Measurements from ENCODE around the gene FNIP2. TPM values are rescaled to one million over a fixed set of nuclear protein-coding genes. Genes with fewer than 3 reads are reported as not detected.

Gene FNIP2
- total RNA-seq, 3 donors from 2014 or later, result 61.8 to 94.1 (median 73.4) TPM

- H3K9me3 ChIP-seq, result no peaks in the 10 kb centered on the region
- DNase-seq (no peak), ATAC-seq (no peak)
- no peaks in the 10 kb centered on the region for H3K36me3 ChIP-seq (ENCODE audit: low read depth)
- no peak overlapping the region for H3K4me3 ChIP-seq
- intact Hi-C loops (cut with DNase I, micrococcal nuclease), result loop anchor here in 1 of 2 donors (10.0 kb wide), 1 partner anchor 478 kb away; no protein-coding TSS in a partner anchor
- no peak for TF ChIP-seq CTCF (IDR thresholded peaks at IDR 0.05)
- H3K4me1 ChIP-seq (ENCODE audit: low read depth), result no peaks in the 10 kb centered on the region
Observed at GRCh38 chr4:158726633-158727032, 42.2 kb upstream of the FNIP2 start.

- no peaks in the 10 kb centered on the region for H3K9me3 ChIP-seq
- intact Hi-C loops (cut with DNase I, micrococcal nuclease), result loop anchor here in 1 of 2 donors (10.0 kb wide), 1 partner anchor 477 kb away; no protein-coding TSS in a partner anchor
Observed at GRCh38 chr4:158728236-158728635, 40.6 kb upstream of the FNIP2 start.

GRCh38 chr4:158729716-158730559 lies 38.9 kb upstream of the FNIP2 start:
- H3K9me3 ChIP-seq, result no peaks in the 10 kb centered on the region
- no peak overlapping the region for H3K4me3 ChIP-seq
- DNase-seq (peak in 2 of 3 donors; percentile 70 to 87), ATAC-seq (peak; percentile 92)
- H3K4me1 ChIP-seq (ENCODE audit: low read depth), result no peaks in the 10 kb centered on the region
- peak; percentile 55 for TF ChIP-seq CTCF (IDR thresholded peaks at IDR 0.05)
- intact Hi-C loops (cut with DNase I, micrococcal nuclease), result loop anchor here (2.0 to 10.0 kb wide), 3 partner anchors 115 to 475 kb away; no protein-coding TSS in a partner anchor
- no peaks in the 10 kb centered on the region for H3K36me3 ChIP-seq (ENCODE audit: low read depth)

More at GRCh38 chr4:158728236-158728635, 40.6 kb upstream of the FNIP2 start:
- no peak for DNase-seq
- no peak for ATAC-seq
- H3K4me1 ChIP-seq (ENCODE audit: low read depth), result no peaks in the 10 kb centered on the region
- H3K4me3 ChIP-seq, result no peak overlapping the region
- no peak for TF ChIP-seq CTCF (IDR thresholded peaks at IDR 0.05)
- no peaks in the 10 kb centered on the region for H3K36me3 ChIP-seq (ENCODE audit: low read depth)

- intact Hi-C loops (cut with DNase I, micrococcal nuclease), result loop anchor here in 1 of 2 donors (10.0 kb wide), 1 partner anchor 106 kb away; no protein-coding TSS in a partner anchor
- no peak for DNase-seq
Observed at GRCh38 chr4:158738866-158739265, 30.0 kb upstream of the FNIP2 start.

GRCh38 chr4:158739600-158739999 lies 29.2 kb upstream of the FNIP2 start:
- TF ChIP-seq CTCF (IDR thresholded peaks at IDR 0.05), result no peak
- intact Hi-C loops (cut with DNase I, micrococcal nuclease), result loop anchor here in 1 of 2 donors (10.0 kb wide), 1 partner anchor 105 kb away; no protein-coding TSS in a partner anchor
- Histone ChIP-seq H3K4me1 (ENCODE audit: low read depth) (no peaks in the 10 kb centered on the region), H3K9me3 (no peaks in the 10 kb centered on the region), H3K4me3 (no peak overlapping the region), H3K36me3 (ENCODE audit: low read depth) (no peaks in the 10 kb centered on the region)
- no peak for ATAC-seq
- no peak for DNase-seq

More at GRCh38 chr4:158738866-158739265, 30.0 kb upstream of the FNIP2 start:
- Histone ChIP-seq H3K4me3 (no peak overlapping the region), H3K36me3 (ENCODE audit: low read depth) (no peaks in the 10 kb centered on the region), H3K9me3 (no peaks in the 10 kb centered on the region), H3K4me1 (ENCODE audit: low read depth) (no peaks in the 10 kb centered on the region)
- no peak for TF ChIP-seq CTCF (IDR thresholded peaks at IDR 0.05)
- no peak for ATAC-seq
